K562 treated with DMSO at 1 percent for 4 hours (cell line): Measurements from ENCODE around the gene POSTN. TPM values are rescaled to one million over a fixed set of nuclear protein-coding genes. Genes with fewer than 3 reads are reported as not detected.

ENCODE experiments used
- total RNA-seq: library from RNA; unstranded; fragments of 300-600 nt; gene quantifications from 2 replicates; pipeline ENCODE4 v1.2.3, GENCODE V29; 2022; ENCODE audit not compliant: insufficient read depth

The POSTN gene
- total RNA-seq, result not detected in 2 replicates

GRCh38 chr13:37598597-37598996, at the start of gene POSTN:
POSTN (minus strand) TSS chr13:37598768; CDS start chr13:37598726, 42 bp downstream.

